NCI-H2081 (cell line): ENCODE results near the gene RRP8.
A peak's percentile ranks its signal among the peaks of the same experiment; 100 is the strongest.

ENCODE experiments used
- DNase-seq, 2 experiments: peaks; one replicate each; lab custom pipeline; 2025; lab: John Stamatoyannopoulos, UW

Gene RRP8

DNA sequence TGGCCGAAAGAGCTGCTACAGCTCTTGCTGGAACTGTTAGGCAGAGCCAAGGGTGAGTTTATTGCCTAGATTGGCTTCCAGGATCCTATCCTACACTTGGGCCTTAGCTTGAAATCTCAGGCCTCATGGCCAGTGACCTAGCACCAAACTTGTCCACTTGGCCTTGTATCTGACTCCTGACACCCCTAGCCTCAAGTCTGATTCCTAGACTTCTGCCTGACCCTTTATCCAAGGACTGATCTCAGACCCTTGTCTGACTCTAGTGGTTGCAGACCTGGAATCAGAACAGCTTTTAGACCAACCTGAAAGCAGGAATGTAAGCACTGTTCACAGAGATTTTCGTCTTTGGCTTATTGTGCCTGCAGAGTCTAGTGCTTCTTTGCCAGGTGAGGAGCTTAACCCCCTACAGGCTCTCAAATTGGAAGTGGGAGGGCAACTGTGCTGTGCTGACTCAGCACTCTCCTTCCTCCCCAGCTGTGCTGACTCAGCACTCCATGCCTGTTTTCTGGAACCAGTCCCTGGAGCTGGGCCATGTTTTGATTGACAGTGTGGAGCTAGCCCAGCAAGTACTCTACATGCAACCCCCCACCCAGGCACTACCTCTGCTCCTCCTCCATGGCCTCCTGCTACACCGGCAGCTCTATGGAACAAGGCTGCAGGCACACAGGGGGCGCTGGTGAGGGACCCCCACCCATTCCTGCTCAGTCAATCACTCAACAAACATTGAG, 35.1 kb downstream of the RRP8 start:
- DNase-seq = peak; percentile 58 to 71

DNA sequence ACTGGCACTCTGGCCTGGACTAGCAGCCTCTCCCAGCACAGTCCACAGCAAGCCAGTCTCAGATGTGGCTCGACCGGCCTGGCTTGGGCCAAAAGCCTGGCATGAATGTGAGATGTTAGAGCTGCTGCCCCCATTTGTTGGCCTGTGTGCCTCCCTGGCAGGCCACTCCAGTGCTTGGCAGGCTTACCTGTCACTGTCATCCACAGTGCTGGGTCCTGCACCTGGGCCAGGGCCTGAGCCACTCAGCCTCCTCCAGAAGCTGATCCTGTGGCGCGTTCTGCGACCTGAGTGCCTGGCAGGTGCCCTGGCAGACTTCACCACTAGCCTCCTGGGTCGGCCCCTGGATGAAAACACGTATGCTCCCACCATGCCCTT, 36.1 kb downstream of the RRP8 start:
- DNase-seq = no peak

DNA sequence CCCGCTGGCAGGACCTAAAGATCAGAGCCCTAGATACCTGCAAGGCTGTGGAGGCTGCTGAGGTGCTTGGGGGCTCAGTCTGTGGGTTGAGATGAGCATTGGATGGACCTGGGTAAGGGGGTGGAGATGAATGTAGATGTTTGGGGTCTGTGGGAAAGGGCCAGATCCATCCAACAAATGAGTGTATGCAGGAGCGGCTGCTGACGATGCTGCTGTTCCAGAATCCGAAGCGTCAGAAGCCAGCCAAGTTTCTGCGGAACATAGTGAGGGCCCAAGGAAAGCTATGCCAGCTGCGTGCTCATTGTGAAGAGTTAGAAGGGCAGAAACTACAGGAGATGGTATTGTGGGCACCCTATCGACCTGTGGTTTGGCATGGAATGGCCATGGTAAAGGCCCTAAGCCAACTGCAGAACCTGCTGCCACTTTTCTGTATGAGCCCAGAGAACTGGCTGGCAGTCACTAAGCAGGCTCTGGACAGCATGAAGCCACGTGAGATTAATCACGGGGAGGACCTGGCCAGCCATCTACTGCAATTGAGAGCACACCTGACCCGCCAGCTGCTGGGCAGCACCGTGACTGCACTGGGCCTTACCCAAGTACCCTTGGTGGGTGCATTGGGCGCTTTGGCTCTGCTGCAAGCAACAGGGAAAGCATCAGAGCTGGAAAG, 36.6 kb downstream of the RRP8 start:
- no peak for DNase-seq

DNA sequence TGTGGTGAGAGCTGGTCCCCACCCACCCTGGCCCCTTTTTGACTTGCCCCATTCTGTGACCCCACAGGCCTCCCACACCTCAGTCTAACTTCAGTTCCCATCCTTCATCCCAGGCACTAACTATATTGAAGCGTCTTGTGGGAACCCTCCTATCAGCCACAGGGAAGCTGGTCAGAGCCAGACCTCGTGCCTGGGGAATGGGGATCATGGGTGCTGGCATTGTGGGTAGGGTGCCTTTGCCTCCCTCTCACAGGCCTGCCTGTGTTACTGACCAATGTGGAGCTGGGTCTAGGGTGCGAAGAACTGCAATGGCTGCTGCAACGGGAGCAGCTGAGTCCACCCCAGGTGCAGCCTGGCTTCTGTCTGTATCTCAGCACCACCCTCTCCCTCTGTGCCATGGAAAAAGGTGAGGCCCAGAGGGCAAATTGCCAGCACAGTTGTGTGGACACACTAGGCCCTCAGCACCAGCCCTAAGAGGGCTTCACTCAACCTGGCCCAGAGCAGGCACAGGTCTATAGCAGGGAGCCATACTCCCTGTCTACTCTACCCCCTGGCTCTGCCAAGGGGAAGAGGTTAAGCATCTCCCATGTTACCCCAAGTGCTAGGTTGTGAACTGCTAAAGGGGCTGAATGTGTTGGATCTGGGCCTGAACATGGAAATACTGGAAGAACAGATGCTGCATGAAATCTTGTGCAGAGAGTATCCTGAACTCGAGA, 37.3 kb downstream of the RRP8 start:
- no peak for DNase-seq

DNA sequence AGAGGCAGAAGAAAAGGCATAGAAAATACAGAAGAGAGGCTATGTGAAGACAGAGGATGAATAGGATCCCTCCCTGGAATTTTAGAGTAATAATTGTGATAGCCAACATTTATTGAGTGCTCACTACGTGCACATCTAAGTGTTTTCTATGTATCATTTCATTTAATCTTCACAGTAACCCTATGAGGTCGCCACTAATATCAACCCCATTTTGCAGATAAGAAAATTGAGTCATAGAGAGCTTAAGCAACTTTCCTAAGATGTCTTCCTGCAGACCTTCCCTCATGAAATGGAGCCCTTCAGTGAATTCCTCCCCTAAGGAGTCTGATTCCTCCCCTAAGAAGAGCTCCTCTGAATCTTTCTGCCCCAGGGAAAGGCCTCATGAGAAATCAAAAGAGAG, 38.1 kb downstream of the RRP8 start:
- no peak for DNase-seq

DNA sequence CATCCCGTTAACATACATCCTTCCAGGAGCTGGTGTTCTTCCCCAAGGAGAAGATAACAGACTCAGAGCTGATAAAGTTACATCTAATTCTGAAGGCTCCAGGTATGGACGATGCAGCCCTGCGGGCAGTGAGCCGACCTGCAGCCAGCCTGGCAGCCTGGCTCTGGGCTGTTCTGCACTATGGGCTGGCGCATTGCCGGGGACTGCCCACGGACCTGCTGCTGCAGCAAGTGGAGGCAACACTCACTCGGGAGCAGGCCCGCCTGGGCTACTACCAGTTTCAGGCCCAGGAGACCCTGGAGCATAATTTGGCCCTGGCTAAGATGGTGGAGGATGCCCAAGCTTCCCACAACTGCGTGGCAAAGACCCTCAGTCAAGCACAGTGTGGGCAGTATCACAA, 39.7 kb downstream of the RRP8 start:
- DNase-seq = no peak

DNA sequence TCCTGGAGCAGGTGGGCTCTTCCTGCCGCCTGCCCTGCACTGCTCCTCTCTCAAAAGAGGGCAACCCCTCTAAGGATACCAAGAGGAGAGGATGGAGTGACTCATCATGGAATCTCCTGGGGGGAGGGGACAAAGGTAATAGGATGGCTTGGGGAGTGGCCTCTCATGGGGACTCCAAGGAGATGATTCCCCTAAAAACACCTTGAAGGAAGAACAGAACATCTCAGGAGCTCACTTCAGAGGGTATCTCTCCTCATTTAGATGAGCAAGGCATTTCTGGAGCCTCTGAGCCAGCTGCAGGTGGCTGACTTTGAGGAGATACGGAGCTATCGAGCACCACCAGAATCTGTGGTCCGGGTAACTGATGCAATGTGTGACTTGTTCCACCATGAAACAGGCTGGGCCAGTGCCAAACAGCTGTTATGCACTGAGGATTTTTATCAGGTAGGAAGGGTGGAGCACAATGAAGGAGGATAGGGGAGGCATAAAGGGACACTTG, 40.2 kb downstream of the RRP8 start:
- no peak for DNase-seq

DNA sequence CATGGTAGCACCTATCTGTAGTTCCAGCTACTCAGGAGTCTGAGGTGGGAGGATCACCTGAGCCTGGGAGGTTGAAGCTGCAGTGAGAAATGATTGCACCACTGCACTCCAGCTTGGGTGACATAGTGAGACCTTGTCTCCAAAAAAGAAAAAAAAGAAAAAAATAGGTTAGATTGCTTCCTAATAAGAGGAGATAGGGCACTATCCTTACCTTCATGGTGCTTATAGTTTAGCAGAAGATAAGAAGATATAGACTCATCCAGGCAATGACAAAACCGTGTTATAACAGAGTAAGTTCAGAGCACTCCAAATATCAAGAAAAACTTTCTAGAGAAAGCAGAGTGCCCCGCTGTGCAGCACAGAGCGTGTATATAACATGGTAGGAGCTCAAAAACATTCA, 42.1 kb downstream of the RRP8 start:
- DNase-seq = no peak

DNA sequence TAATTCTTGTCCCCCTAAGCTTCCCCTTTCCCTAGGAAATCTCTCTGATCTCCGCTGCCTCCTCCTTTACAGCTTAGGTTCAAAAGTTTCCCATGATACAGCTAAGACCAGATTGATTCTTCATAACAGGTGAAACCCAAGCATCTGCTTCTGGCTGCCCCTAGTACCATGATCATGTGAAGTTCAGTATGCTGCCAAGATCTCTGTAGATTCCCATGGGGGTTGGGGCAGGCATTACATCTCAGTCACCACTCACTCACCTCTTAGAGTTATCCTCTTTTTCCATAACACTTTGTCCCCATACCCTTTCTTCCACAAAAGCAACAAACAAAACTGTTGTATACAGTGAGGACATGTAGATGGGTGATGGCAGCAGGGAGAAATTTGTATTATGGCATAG, 44.0 kb downstream of the RRP8 start:
- DNase-seq = no peak

DNA sequence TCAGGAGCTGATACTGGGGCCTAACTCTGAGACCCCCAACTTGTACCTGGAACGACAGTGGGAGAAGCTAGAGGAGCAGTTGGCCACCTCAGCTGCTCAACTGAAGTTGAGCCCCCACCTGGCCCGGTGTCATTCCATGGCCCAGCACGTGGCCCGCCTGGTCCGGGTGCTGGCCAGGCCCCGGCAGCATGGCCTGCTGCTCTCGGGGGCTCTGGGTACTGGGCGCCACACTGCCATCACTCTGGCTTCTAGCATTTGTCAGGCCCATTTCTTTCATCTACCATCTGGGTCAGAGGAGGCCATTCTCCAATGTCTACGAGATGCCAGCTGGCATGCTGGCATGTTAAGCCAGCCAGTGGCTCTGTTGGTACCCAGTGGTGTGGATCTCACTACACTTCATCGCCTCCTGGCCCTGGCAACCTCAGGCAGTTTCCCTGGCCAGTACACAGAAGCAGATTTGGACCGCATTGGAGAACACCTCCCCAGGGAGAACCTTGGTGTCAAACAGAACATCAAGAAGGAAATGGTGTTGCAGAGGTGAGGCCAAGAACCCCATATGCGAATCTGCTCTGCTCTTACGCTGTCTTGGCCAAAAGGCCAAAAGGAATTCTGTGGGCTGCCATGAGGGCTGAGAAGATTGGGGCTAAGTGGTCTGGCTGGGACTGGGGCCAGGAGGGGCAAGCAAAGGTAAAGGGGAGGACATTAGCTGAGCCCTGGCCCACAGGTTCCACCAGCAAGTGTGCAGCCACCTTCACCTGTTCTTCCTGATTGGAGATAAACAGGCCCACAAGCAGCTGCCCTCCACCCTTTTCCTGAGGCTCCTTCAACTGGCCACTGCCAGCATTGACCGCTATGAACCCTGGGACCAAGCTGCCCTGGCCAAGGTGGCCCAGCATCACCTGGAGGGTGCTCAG, 45.4 kb downstream of the RRP8 start:
- DNase-seq = no peak

DNA sequence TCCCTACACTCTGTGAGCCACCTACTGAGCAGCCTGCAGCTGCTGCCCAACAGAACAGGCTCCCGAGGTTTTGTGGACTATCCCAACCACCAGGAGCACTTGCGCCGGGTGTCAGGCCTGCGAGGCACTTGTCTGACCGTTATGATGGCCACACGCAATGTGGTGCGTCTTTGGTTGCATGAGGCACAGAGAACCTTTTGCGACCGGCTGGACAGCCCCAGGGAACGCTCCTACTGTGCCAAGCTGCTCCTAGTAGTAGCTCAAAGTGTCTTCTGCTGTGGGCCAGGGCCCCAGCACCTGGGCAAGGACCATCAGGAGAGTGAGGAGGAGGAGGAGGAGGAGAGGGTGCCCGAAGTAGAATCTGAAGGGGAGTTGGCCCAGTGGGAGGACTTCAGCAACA, 46.4 kb downstream of the RRP8 start:
- no peak for DNase-seq

DNA sequence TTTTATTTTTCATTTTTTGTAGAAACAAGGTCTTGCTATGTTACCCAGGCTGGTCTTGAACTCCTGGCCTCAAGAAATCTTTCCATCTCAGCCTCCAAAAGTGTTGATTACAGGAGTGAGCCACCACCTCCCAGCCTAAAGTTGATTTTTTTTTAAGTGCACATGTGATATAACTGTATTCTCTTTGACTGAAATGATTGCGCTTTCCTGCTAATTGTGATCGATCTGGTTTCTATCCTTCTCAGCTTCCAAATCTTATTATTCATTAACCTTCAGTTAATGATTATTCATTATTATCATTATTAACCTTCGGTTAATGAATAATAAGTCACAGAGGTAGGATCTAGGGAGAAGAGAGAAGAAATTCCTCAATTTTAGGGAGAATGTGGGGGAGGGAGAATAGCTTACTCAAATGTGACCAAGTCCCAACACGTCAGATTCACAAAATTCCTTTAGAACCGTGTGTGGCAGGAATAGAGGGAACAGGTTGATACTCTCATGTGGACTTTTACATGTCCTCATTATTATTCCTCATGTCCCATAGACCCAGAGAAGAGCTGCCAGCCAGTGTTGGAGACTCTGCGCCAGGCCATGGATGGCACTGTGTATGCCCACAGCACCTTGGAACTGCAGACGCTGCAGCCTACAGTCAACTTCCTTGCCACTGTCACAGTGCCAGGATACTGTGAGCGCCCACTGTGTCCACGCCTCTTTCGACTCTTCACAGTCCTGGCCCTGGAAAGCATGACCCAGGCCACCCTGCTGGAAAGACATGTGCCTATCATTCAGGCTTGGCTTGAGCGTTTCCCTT, 47.1 kb downstream of the RRP8 start:
- no peak for DNase-seq

DNA sequence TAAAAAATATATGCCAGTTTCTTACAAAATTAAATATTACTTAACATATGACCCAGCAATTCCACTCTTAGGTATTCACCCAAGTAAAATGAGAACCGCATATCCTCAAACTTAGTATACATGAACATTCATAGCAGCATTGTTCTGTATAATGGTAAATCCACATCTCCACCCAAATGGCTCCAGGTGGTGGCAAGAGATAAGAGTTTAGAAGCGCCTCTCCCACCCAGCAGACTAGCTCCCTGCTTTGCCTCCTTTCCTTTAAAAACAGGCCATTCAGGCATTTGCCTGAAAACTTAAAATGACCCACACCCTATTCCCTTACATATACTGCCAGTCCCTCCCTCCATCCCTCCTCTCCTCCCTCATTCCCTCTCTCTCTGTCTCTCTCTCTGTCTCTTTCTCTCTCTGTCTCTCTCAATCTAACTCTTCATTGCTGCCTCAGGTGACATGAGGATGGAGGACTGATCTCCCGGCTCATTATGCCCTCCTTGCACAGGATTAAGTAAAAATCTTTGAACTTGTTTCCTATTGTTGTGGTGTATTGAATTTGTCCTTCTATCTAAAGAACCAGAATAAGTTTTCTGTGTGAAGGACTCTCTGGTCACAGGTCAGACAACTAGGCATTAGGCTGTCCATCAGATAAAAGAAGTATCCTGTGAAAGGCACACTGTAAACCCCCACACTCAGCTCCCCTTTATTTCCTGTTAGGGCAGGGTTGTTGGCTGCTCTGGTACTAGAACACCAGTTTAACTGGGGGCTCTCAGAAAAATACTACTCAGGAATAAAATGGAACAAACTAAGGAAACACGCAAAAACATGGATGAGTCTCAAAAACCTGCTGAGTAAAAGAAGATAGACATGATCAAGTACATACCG, 48.3 kb downstream of the RRP8 start:
- DNase-seq = no peak

DNA sequence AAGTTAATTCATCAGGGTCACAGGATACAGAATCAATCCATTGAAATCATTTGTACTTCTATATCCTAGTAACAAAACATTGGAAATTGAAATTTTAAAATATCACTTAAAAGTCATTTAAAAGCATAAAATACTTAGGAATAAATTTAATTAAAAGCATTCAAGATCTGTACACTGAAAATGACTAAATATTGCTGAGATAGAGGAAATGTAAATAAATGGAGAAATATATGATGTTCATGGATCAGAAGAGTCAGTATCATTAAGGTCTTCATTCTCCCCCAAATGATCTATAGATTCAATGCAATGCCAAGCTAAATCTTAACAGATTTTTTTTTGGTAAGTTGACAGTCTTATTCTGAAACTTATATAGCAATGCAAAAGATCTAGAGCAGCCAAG, 49.8 kb downstream of the RRP8 start:
- DNase-seq = no peak

DNA sequence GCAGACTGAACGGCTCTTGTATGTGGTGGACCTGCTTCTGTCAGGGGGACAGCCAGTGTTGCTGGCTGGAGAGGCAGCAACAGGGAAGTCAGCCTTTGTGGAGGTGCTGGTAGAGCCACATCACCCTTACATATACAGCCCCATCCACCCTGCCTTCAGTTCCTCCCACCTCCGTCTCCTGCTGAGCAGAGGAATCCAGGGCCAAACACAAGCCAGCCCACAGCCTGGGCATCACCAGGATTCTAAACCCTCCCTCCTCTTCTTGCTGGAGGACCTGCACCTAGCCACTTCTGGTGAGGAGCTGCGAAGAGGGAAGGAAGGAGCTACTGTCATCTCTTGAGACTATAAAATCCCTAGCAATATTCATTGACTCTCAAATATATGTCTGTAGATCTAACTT, 54.8 kb downstream of the RRP8 start:
- DNase-seq = no peak

DNA sequence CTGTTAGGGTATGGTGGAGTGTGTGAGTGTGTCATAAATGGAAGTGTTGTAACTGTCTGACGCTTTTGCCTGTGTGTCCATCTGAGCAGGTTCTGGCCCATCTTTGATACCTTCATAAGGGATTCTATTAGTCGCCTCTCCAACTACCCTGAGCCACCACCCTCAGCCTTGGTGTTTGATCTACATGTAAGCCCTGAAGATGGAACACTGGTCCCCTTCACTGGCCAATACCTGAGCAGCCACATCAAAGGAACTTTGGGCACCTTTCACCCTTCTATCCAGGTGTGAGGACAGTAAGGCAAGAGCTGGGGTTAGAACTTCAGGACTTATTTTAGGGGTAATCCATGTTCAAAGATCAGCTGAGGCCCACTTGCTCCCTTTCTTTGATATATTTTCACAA, 55.3 kb downstream of the RRP8 start:
- DNase-seq = no peak

DNA sequence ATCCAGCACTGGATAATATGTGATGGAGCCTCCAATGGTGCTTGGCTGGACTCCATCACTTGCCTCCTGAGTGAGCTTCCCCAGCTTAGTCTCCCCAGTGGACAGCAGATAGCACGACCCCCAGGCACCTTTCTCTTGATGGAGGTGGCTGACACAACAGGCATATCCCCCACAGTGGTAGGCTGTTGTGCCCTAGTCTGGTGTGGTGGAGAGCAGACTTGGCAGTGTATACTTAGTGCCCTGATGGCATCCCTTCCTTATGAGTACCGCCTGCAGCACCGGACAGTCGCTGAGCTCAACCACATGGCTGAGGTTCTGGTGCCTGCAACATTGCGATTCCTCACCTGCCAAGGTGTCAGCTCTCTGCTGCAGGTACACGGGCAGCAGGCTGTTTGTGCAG, 56.2 kb downstream of the RRP8 start:
- no peak for DNase-seq

DNA sequence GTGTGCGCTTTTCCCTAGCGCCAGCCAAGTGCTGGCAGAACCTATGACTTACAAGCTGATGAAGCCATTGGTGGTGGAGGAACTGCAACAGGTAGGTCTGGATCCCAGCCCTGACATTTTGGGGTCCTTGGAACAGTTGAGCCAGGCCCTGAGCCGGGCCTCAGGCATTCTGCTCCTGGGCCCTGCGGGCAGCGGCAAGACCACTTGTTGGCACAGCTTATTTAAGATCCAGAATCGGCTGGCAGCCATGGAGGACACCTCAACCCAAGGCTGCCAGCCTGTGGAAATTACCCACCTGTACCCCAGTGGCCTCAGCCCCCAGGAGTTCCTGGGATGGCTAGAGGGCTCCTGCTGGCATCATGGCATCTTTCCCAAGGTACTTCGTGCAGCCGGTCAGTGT, 56.7 kb downstream of the RRP8 start:
- no peak for DNase-seq

DNA sequence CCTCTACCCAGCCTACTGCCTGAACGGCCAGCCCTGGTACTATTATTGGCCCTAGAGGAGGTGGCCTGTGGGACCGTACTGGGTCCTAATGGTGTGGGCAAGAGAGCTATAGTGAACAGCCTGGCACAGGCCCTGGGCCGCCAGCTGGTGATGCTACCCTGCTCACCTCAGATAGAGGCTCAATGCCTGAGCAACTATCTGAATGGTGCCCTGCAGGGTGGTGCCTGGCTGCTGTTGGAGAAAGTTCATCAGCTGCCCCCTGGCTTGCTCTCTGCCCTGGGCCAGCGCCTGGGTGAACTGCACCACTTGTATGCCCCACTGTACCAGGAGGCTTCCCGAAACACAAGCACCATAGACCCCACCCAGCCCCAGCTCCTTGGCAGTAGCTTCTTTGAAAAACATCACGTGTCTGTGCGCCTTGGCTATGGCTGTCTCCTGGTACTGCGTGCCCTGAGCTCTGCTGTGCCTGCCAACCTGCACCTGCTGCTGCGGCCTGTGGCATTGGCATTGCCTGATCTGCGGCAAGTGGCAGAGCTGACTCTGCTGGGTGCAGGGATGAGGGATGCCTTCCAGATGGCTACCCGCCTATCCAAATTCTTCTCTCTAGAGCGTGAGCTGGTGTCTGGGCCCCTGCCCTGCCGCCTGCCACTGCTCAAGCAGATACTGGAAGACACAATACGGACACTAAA, 57.4 kb downstream of the RRP8 start:
- no peak for DNase-seq
